RPMI7951 (cell line): ENCODE measurements around the gene TPP1. TPM values are rescaled to one million over a fixed set of nuclear protein-coding genes. Genes with fewer than 3 reads are reported as not detected.

Source experiments
- DNase-seq: peaks from one replicate; pipeline ENCODE4 v3.0.0-alpha.2; 2012; ENCODE audit warnings: low read depth
- total RNA-seq: library from RNA; depleted of rRNA; stranded (reverse); fragments of >200 nt; shearing (Covaris generic); gene quantifications from 2 replicates; pipeline ENCODE4 v1.2.3, GENCODE V29; 2014; rRNA removed

The TPP1 gene
- total RNA-seq, 1 experiment from 2014 or later: 20.3 TPM

DNA sequence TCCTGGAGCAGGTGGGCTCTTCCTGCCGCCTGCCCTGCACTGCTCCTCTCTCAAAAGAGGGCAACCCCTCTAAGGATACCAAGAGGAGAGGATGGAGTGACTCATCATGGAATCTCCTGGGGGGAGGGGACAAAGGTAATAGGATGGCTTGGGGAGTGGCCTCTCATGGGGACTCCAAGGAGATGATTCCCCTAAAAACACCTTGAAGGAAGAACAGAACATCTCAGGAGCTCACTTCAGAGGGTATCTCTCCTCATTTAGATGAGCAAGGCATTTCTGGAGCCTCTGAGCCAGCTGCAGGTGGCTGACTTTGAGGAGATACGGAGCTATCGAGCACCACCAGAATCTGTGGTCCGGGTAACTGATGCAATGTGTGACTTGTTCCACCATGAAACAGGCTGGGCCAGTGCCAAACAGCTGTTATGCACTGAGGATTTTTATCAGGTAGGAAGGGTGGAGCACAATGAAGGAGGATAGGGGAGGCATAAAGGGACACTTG lies 56.1 kb downstream of the TPP1 start:
- no peak for DNase-seq

Other genes starting within 250 kb of the TPP1 start
- 40.0 and 45.3 TPM in 2 replicates for gene SMPD1, start 228.9 kb downstream of the TPP1 start, total RNA-seq
- gene APBB1, start 200.3 kb downstream of the TPP1 start, total RNA-seq: 17.3 and 22.1 TPM in 2 replicates
- gene HPX, start 178.4 kb downstream of the TPP1 start, total RNA-seq: 0.48 TPM in 1 of 2 replicates, not detected in the other
- gene TRIM3, start 145.5 kb downstream of the TPP1 start, total RNA-seq: 11.3 and 12.2 TPM in 2 replicates
- gene ARFIP2, start 138.1 kb downstream of the TPP1 start, total RNA-seq: 52.5 and 54.5 TPM in 2 replicates
- gene TIMM10B, start 137.9 kb downstream of the TPP1 start, total RNA-seq: 26.2 and 30.7 TPM in 2 replicates
- 1.5 and 1.7 TPM in 2 replicates for gene DNHD1, start 122.1 kb downstream of the TPP1 start, total RNA-seq
- gene RRP8, start 15.8 kb downstream of the TPP1 start, total RNA-seq: 14.0 and 20.7 TPM in 2 replicates
- gene ILK, start 15.6 kb downstream of the TPP1 start, total RNA-seq: 226 and 231 TPM in 2 replicates
- gene TAF10, start 7.2 kb downstream of the TPP1 start, total RNA-seq: 44.5 and 81.9 TPM in 2 replicates
- 3.8 and 4.3 TPM in 2 replicates for gene DCHS1, start 36.4 kb upstream of the TPP1 start, total RNA-seq
- gene MRPL17, start 63.9 kb upstream of the TPP1 start, total RNA-seq: 98.0 and 98.4 TPM in 2 replicates
- 0.39 and 0.84 TPM in 2 replicates for gene OR2AG2, start 152.6 kb upstream of the TPP1 start, total RNA-seq
- gene OR2AG1, start 163.6 kb upstream of the TPP1 start, total RNA-seq: not detected in 2 replicates
- gene OR6A2, start 180.3 kb upstream of the TPP1 start, total RNA-seq: 0.10 and 0.24 TPM in 2 replicates
- not detected in 2 replicates for gene OR10A5, start 226.3 kb upstream of the TPP1 start, total RNA-seq
- gene OR10A2, start 243.6 kb upstream of the TPP1 start, total RNA-seq: not detected in 2 replicates